ENCODE data around the gene SRSF1.

- no peak for TF ChIP-seq NFRKB (IDR thresholded peaks at IDR 0.05)
- TF ChIP-seq TARDBP (IDR thresholded peaks at IDR 0.05): no peak
- no peak for TF ChIP-seq FOXK2 (IDR thresholded peaks at IDR 0.05)
- no peak for TF ChIP-seq FOXM1 (IDR thresholded peaks at IDR 0.05; ENCODE audit: borderline replicate concordance)
Observed at GRCh38 chr17:58039975-58040374, 32.9 kb upstream of the SRSF1 start.

Measured in HEK293T (cell line).